ENCODE measurements around the gene RASL10A. TPM values are rescaled to one million over a fixed set of nuclear protein-coding genes. Genes with fewer than 3 reads are reported as not detected.

Gene RASL10A
- total RNA-seq, 1 experiment from 2014 or later: 0.24 TPM

DNA sequence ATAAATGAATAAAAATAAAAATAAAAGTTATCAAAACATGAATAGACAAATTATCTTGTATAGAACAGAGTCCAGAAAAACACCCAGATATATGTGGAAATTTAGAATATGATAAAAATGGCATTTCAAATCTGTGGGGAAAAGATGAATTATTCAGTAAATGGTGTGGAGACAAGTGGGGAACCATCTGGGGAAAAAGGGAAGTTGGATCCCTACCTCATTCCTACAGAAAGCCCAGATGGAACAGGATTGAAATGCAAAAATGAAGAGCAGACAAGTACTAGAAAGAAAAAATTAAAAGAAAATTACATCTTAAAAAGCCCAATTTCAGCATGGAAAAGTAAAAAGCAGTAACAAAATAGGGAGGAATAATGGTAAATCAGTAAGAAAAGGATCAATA is 8.1 kb upstream of the RASL10A start:
- DNase-seq (ENCODE audit: low read depth): no peak

GRCh38 chr22:29320546-29320945 is 5.0 kb upstream of the RASL10A start:
- DNase-seq (ENCODE audit: low read depth): no peak

- DNase-seq (ENCODE audit: low read depth): no peak
These were observed 3.6 kb upstream of the RASL10A start for GRCh38 chr22:29319072-29319471.

DNA sequence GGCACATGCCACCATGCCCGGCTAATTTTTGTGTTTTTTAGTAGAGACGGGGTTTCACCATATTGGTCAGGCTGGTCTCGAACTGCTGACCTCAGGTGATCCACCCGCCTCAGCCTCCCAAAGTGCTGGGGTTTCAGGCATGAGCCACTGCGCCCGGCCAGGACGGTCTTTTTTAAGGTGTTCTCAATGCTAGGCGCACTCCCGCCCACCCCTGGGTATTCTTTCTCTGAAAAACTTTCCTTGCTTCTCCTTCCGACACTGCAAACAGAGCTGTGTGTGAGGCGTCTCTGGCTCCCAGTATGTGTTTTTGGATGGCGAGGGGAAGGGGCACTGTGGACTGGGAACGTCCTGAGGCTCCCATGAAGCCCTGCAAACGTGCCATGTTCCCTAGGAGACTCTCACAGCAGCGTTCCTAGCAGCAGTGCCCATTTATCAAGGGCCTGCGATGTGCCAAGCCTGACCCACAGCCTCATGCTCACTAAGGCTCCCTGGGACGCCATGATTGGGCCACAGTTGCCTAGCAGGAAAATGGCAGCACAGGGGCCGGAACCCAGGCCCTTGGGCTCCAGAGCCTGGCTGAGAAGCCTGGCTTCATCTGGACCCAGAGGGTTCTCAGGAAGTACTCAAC is 2.4 kb upstream of the RASL10A start:
- no peak for DNase-seq (ENCODE audit: low read depth)

DNA sequence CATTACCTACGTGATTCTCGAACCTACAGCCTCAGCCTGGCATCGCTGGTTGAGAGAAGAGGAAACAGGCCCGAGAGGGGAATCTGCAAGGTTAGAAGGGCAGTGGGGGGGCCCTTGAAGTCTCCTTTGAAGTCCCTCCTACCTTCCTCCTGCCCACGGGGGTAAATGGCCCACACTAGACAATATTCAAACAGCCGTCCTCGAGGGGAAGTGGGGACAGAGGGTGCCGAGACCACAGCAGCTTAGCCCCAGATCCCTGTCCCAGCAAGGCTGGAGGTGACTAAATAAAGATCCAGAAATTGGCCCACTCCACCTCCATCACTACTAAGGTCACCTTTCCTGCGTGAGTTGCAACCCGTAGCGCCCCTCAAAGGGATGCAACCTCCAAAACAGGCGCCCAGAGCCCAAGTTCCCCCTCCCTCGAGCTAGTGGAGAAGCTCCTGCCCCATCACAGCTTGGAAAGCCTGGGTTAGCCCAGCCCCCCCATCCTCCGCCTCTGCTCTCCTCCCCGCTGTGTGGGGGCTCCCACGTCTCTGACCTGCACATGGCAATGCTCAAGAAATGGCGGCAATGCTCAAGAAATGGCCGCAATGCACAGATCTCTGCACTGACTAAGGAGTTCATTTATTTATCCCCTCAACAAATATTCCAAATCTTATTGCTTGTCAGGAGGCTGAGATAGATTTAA is 788 bp upstream of the RASL10A start:
- no peak for DNase-seq (ENCODE audit: low read depth)

DNA sequence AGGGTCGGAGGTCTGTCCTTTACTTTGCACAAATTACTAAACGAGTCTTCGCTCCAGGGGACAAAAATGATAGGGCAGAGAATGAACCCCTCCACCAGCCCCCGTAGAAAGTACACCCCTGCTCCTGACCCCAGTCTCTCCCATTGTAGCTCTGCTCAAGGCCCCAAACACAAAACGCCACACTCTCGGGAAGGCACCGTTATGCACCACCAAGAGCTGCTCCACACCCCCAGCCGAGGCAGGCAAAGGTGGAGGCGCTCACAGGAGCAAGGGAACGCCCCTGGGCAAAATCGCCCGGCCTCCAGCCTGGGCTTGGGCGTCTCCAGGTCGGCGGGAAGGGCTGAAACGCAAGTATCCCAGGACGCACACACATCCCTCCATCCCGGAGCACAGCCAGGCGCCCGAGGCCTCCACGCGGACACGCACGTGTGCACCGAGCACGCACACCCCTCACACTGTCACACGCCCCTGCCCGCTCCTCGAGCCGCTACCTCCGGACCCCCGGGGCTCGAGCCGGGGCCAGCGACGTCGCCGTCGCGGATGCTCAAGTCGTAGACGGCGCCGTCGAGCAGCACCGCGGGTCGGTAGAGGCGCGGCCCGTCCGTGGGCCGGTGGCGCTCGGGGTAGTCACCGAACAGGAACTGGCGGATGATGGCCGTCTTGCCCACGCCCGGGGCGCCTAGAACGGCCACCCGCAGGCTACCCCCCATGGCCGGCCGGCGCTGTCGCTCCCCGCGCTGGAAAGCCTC is 786 bp downstream of the RASL10A start:
- DNase-seq (ENCODE audit: low read depth): no peak

GRCh38 chr22:29313576-29314466 is 1.7 kb downstream of the RASL10A start:
- no peak for DNase-seq (ENCODE audit: low read depth)

DNA sequence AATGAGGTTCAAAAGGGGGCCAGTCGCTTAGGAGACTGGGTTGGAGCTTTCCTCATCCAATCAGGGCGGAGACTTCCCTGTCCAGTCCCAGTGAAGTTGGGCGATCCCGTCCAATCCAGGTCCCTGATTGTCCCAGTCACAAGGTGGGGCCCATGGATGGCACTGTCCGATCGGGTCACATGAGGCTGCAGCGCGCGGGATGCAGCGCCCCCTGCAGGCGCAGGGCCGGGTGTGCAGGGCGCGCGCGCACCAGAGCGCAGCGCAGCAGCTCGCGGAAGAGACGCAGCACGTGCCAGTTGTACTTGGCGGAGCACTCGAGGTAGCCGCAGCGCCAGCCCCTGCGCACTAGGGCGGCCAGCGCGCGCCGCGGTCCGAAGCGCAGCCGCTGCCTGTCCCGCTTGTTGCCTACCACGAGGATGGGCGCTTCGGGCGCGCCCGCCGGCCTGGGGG is 2.3 kb downstream of the RASL10A start:
- DNase-seq (ENCODE audit: low read depth): no peak

DNA sequence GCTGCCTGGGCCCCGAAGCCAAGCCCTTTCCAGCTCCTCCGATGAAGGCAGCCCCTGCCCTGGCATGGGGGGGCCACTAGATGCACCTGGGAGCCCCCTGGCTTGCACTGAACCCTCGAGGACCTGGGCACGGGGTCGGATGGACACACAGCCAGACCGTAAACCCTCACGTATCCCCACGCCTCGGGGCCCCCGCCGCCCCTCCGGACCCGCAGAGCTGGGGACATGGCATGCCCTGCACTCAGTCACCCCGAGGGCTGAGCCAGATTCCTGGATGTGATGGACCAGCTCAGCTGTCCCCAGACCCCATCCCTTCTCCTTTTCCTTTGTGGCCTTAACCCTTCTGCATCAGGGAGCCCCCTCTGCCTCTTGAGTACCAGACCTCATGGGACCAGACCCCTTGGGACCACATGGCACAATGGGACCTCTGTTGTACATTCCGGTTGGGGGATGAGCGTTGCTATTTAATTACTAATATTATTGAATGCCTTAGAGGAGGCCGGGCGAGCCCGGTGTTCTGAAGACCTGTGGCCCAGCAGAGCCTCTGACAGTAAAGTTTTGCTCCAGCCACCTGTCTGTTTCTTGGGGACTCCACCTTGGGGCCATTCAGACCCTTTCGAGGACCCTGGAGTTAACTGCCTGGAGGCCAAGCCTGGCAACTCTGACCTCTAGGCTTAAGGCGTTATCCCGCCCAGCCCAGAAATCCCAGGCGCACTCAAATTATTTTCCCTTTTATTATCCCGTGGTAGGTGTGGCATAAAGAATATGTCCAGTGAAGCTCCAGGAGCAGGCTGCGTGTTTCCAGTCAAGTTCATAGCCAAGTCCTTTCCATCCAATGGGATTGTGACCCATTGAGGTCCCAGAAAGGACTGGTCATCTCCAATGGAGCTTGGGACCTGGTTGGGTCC is 3.0 kb downstream of the RASL10A start:
- DNase-seq (ENCODE audit: low read depth): no peak

DNA sequence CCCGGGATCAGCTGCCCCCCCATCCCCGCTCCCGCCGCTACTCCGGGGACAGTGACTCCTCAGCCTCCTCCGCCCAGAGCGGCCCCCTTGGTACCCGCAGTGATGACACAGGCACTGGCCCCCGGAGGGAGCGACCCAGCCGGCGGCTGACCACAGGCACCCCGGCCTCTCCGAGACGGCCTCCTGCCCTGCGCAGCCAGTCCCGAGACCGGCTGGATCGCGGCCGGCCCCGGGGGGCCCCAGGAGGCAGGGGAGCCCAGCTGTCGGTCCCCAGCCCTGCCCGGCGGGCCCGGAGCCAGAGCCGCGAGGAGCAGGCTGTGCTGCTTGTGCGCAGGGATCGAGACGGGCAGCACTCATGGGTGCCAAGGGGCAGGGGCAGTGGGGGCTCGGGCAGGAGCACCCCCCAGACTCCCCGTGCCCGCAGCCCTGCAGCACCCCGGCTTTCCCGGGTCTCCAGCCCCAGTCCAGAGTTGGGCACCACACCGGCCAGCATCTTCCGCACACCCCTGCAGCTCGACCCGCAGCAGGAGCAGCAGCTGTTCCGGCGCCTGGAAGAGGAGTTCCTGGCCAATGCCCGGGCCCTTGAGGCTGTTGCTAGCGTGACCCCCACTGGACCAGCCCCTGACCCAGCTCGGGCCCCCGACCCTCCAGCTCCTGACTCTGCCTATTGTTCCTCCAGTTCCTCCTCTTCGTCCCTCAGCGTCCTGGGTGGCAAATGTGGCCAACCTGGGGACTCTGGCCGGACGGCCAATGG is 3.9 kb downstream of the RASL10A start:
- peak; percentile 55 for DNase-seq (ENCODE audit: low read depth)

DNA sequence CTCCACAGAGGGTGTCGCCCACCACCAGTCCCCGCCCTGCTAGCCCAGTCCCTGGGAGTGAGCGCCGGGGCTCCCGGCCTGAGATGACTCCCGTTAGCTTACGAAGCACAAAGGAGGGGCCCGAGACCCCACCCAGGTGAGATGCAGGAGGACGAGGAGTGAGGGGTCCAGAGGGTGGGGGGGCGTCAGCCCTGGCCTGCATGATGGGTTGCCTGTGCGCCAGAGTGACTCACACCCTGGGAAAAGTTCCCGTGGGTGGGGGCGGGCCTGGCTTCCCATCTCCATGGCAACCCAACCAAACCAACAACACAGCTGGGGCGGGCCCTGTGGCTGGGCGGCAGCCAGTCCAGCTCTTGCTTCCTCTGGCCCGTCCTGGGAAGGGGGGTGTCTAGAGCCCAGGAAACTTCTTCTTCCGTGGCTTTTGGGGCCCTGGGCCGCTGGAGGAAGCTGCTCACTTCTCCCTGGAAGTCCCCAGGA is 4.6 kb downstream of the RASL10A start:
- DNase-seq (ENCODE audit: low read depth): peak; percentile 95

- no peak for DNase-seq (ENCODE audit: low read depth)
These were observed 5.2 kb downstream of the RASL10A start for GRCh38 chr22:29310065-29310862.

DNA sequence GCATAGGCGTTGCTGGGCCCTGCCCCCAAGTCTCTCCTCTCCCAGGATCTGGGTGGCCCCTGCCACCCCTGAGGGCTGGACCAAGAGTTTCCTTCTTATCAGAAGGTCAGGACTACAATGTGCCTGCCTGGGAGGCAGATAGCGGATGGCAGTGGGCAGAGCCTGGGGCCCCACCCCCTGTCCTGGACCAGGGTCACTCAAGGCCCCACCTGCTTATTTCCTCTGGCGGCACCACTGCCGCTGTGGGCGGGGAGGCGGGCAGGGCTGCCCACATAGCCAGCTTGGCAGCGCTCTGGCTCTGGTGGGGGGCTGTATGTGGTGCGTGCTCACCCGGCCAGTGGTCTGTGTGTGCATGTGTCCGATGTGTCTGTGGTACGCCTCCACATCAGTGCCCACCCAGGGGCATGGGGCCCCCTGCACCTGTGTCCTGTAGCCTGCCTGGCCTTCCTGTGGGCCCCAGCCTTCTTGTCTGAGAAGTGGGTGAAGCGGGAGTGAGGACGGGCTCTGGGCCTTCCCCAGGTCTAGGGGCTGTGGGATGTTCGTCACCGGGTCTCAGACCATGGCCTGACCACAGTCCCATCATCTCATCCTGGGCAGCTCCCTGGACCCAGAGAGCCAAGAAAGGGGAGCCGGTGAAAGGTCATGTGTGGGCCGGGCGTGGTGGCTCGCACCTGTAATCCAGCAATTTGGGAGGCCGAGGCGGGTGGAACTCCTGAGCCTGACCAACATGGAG is 6.0 kb downstream of the RASL10A start:
- no peak for DNase-seq (ENCODE audit: low read depth)

GRCh38 chr22:29308791-29309262 is 6.7 kb downstream of the RASL10A start:
- peak; percentile 61 for DNase-seq (ENCODE audit: low read depth)

DNA sequence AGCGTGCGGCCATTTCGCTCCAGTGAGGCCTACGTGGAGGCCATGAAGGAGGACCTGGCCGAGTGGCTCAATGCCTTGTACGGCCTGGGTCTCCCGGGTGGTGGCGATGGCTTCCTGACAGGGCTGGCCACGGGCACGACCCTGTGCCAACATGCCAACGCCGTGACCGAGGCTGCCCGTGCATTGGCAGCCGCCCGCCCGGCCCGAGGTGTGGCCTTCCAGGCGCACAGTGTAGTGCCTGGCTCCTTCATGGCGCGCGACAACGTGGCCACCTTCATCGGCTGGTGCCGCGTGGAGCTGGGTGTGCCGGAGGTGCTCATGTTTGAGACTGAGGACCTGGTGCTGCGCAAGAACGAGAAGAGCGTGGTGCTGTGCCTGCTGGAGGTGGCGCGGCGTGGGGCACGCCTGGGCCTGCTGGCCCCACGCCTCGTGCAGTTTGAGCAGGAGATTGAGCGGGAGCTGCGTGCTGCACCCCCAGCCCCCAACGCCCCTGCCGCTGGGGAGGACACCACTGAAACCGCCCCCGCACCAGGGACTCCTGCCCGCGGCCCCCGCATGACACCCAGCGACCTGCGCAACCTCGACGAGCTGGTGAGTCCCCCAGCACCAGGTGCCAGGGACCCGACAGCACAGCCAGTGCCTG is 7.2 kb downstream of the RASL10A start:
- no peak for DNase-seq (ENCODE audit: low read depth)

- no peak for DNase-seq (ENCODE audit: low read depth)
These were observed 7.8 kb downstream of the RASL10A start for GRCh38 chr22:29307596-29308147.

GRCh38 chr22:29306835-29307595 is 8.5 kb downstream of the RASL10A start:
- peak; percentile 79 for DNase-seq (ENCODE audit: low read depth)

Data from RPMI7951 (cell line).